Neural cell (in vitro differentiated cells): Measurements from ENCODE around the gene ETV7.

Source experiments
- TF ChIP-seq, protein P1 (sequence below): fragments of 450-650 bp; IDR thresholded peaks from 2 replicates; pipeline ENCODE4 v1.5.1; 2014; ENCODE audit warnings: antibody characterized with exemption, mild to moderate bottlenecking, moderate library complexity; ENCODE audit not compliant: poor library complexity, severe bottlenecking
- TF ChIP-seq, protein P2 (sequence below): IDR thresholded peaks from 2 replicates; pipeline ENCODE4 v1.6.1; 2012; ENCODE audit warnings: borderline replicate concordance

DNA sequence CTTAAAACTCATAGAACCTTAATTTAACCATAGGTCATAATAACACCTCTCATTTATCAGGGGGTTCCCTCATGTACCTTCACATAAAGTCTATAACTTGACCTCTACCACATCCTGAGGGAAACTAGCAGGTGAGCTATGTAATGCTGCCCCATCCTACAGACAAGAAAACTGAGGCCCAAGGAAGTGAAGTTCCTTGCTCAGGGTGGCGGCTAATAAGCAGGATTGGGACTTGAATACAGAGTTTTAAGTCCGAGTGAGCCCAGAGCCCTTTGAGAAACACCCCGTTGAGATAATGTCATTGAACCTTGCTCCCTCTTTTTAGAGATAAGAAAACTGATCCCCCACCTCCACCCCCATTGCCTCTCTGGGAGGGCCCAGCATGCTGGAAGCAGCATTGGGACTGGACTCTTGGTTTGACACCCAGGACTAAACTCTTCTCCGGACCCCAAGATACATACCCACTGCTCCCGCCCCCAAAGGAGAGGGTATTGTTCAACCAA, 51.2 kb downstream of the ETV7 start:
- TF ChIP-seq, protein P1, sequence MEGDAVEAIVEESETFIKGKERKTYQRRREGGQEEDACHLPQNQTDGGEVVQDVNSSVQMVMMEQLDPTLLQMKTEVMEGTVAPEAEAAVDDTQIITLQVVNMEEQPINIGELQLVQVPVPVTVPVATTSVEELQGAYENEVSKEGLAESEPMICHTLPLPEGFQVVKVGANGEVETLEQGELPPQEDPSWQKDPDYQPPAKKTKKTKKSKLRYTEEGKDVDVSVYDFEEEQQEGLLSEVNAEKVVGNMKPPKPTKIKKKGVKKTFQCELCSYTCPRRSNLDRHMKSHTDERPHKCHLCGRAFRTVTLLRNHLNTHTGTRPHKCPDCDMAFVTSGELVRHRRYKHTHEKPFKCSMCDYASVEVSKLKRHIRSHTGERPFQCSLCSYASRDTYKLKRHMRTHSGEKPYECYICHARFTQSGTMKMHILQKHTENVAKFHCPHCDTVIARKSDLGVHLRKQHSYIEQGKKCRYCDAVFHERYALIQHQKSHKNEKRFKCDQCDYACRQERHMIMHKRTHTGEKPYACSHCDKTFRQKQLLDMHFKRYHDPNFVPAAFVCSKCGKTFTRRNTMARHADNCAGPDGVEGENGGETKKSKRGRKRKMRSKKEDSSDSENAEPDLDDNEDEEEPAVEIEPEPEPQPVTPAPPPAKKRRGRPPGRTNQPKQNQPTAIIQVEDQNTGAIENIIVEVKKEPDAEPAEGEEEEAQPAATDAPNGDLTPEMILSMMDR, result no peak
- TF ChIP-seq, protein P2, sequence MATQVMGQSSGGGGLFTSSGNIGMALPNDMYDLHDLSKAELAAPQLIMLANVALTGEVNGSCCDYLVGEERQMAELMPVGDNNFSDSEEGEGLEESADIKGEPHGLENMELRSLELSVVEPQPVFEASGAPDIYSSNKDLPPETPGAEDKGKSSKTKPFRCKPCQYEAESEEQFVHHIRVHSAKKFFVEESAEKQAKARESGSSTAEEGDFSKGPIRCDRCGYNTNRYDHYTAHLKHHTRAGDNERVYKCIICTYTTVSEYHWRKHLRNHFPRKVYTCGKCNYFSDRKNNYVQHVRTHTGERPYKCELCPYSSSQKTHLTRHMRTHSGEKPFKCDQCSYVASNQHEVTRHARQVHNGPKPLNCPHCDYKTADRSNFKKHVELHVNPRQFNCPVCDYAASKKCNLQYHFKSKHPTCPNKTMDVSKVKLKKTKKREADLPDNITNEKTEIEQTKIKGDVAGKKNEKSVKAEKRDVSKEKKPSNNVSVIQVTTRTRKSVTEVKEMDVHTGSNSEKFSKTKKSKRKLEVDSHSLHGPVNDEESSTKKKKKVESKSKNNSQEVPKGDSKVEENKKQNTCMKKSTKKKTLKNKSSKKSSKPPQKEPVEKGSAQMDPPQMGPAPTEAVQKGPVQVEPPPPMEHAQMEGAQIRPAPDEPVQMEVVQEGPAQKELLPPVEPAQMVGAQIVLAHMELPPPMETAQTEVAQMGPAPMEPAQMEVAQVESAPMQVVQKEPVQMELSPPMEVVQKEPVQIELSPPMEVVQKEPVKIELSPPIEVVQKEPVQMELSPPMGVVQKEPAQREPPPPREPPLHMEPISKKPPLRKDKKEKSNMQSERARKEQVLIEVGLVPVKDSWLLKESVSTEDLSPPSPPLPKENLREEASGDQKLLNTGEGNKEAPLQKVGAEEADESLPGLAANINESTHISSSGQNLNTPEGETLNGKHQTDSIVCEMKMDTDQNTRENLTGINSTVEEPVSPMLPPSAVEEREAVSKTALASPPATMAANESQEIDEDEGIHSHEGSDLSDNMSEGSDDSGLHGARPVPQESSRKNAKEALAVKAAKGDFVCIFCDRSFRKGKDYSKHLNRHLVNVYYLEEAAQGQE, result no peak
